Measurements from ENCODE around the gene ATP6V0A4.
"Not testable (repeated sequence)": the region's sequence is repeated elsewhere in the genome, so short reads cannot be mapped to it uniquely, and the experiment has no call there.

ATP6V0A4 gene

GRCh38 chr7:138697535-138698182 lies 100.3 kb downstream of the ATP6V0A4 start:
- no peaks in the 10 kb centered on the region; the same call in 1 of the 2 replicates for H3K9me3 ChIP-seq
- no peak for TF ChIP-seq CTCF (IDR thresholded peaks at IDR 0.05; ENCODE audit: low read depth, low read length)
- H3K4me3 ChIP-seq (ENCODE audit: low read depth, low read length), result no peak overlapping the region
- H3K36me3 ChIP-seq, result no peaks in the 10 kb centered on the region
- H3K27me3 ChIP-seq, result no peaks in the 10 kb centered on the region
- no peaks in the 10 kb centered on the region for H3K4me1 ChIP-seq
- no peak for DNase-seq

- H3K36me3 ChIP-seq; H3K4me3 ChIP-seq (ENCODE audit: low read depth, low read length); H3K4me1 ChIP-seq; H3K27me3 ChIP-seq; H3K9me3 ChIP-seq; DNase-seq: not testable (repeated sequence)
These were observed 102.2 kb downstream of the ATP6V0A4 start for GRCh38 chr7:138695776-138696175.

- Histone ChIP-seq H3K36me3 (no peaks in the 10 kb centered on the region), H3K4me1 (no peaks in the 10 kb centered on the region), H3K4me3 (ENCODE audit: low read depth, low read length) (no peak overlapping the region), H3K27me3 (no peaks in the 10 kb centered on the region), H3K9me3 (no peaks in the 10 kb centered on the region; the same call in 1 of the 2 replicates)
- no peak for DNase-seq
- TF ChIP-seq CTCF (IDR thresholded peaks at IDR 0.05; ENCODE audit: low read depth, low read length), result no peak
These were observed 102.9 kb downstream of the ATP6V0A4 start for GRCh38 chr7:138695106-138695505.

- no peaks in the 10 kb centered on the region for H3K36me3 ChIP-seq
- no peaks in the 10 kb centered on the region for H3K4me1 ChIP-seq
- H3K4me3 ChIP-seq (ENCODE audit: low read depth, low read length), result no peak overlapping the region
- H3K27me3 ChIP-seq, result no peaks in the 10 kb centered on the region
- no peak for DNase-seq
- no peaks in the 10 kb centered on the region; the same call in 1 of the 2 replicates for H3K9me3 ChIP-seq
- TF ChIP-seq CTCF (IDR thresholded peaks at IDR 0.05; ENCODE audit: low read depth, low read length), result no peak
These were observed 106.8 kb downstream of the ATP6V0A4 start for GRCh38 chr7:138691178-138691577.

- Histone ChIP-seq H3K4me3 (ENCODE audit: low read depth, low read length) (no peak overlapping the region), H3K4me1 (no peaks in the 10 kb centered on the region), H3K36me3 (no peaks in the 10 kb centered on the region), H3K27me3 (no peaks in the 10 kb centered on the region), H3K9me3 (no peaks in the 10 kb centered on the region; the same call in 1 of the 2 replicates)
- no peak for DNase-seq
- no peak for TF ChIP-seq CTCF (IDR thresholded peaks at IDR 0.05; ENCODE audit: low read depth, low read length)
These were observed 107.5 kb downstream of the ATP6V0A4 start for GRCh38 chr7:138690495-138690894.

GRCh38 chr7:138688037-138688436 lies 110.0 kb downstream of the ATP6V0A4 start:
- H3K36me3 ChIP-seq; H3K4me3 ChIP-seq (ENCODE audit: low read depth, low read length); H3K27me3 ChIP-seq; H3K4me1 ChIP-seq; DNase-seq; H3K9me3 ChIP-seq: not testable (repeated sequence)

- DNase-seq, result no peak
- TF ChIP-seq CTCF (IDR thresholded peaks at IDR 0.05; ENCODE audit: low read depth, low read length), result no peak
- no peaks in the 10 kb centered on the region for H3K4me1 ChIP-seq
- no peak overlapping the region for H3K4me3 ChIP-seq (ENCODE audit: low read depth, low read length)
- H3K27me3 ChIP-seq, result no peaks in the 10 kb centered on the region
- no peaks in the 10 kb centered on the region for H3K9me3 ChIP-seq
- H3K36me3 ChIP-seq, result no peaks in the 10 kb centered on the region
These were observed 113.7 kb downstream of the ATP6V0A4 start for GRCh38 chr7:138684340-138684739.

Data from BE2C (cell line).